HG02973 (cell line): ENCODE data around the gene CIBAR2.

Source experiments
- ATAC-seq: cut with Tn5 transposase; IDR thresholded peaks from one replicate; pipeline ENCODE4 v1.9.1; 2021; ENCODE audit warnings: moderate library complexity; ENCODE audit not compliant: unreplicated experiment

Gene CIBAR2

DNA sequence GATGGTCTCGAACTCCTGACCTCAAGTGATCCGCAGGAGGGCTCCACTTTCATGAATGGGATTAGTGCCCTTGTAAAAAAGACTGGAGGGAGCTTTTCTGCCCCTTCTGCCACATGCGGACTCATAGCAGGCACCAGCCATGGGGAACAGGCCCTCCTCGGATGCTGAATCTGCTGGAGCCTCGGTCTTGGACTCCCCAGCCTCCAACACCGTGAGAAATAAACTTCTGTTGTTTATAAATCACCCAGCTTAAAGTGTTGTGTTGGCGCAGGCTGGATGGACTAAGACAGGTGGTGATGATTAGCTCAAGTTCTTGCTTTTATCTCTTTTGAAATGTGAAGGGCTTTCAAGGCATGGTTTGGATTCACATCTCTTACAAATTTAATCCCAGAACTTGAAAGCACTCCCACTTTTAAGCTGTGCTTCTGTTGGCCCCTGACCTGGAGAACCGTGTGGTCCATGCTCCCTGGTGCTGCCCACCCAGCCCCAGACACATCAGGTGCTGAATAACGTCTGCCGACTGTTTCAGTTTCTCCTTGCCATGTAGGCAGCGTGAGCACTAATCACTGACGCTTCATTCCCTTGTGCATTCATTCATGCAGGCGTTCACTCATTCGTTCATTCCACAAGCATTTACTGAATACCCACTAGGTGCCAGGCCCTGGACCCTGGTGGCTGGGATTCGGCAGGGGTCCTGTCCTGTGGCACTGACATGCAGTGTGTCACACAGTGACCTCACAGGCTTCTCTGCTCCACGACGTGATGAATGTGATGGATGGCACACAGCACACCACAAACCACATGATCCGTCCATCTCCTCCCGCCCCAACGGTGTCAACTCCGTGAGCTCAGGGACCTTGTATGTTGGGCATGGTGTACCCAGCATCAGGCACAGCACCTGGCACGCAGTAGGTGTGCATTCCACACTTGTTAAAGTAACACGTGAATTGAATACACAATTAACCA lies 8.9 kb downstream of the CIBAR2 start:
- no peak for ATAC-seq

DNA sequence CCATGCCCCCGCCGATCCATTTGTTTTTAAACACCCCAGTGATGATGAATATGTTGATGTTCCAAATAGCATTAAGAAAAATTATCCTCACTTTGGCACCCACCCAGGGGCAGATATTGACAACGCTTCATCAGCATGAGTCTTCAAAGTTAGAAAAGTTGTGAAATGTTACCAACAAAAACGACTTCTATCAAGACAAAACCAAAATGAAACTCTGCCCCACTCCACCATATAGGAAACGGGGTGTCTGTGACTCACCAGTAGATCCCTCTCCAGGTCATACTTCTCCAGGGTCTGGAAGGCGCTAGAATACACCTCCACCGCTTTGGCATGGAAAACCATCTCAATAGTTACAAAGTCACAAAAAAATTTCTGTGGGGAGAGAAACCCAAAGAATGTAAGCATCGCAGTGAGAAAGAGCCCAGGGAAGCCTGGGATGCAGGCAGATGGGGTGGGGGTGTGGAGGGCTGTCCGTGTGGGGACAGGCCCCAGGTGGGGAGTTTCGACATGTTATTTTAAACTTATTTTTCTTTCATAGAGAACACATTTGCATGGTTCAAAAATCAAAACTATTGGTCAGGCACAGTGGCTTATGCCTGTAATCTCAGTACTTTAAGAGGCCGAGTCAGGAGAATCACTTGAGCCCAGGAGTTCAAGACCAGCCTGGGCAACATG lies 10.2 kb downstream of the CIBAR2 start:
- ATAC-seq: no peak

DNA sequence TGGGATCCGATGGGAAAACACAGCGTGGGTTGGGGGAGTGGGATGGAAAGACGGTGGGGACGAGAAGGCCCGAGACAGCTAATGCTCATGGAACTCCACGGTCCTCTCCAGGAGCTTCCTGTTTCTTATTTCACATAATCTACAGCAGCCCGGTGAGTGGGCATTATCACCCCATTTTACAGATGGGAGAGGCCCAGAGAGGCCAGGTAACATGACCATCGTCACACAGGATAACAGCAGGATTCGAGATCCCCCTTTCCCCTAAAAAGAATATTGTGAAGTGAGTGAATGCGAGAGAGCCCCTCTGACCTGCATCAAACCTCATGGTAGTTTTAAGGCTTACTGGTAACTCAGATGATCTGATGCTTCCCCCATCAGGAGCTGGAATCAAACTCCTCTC lies 12.0 kb downstream of the CIBAR2 start:
- ATAC-seq: no peak

DNA sequence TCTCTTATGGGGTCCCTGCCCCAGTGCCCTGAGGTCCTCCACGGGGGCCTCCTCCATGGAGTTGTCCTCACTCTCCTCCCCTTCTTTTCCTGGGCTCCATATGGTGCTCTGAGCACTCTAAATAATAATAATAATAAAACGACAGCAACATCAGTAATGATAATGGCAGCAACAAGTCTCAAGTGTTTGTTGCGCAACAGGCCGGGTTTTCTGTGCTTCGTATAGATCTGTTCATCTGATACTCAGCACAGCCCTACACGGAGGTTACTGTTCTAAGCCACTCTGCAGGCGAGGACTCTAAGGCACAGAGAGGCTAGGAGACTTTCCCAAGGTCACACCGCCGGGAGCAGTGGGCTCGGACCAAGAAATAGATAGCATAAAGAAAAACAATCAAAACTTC lies 13.7 kb downstream of the CIBAR2 start:
- no peak for ATAC-seq

DNA sequence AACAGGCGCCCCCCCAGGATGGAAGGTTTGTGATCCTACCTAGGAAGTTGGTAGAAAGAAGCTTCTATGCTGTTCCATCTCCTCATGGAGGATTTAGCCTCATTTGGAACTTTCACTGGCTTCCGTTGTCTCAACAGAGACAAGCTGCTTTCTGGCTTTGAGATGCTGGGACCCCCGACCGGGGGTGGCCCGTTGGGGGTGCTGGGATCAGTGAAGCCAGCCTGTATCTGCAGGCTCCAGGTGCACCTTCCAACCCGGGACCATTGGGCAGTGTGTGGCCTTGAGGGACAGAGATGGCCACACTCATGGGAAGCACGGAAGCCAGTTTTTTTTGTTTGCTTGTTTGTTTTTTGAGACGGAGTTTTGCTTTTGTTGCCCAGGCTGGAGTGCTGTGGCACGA lies 15.4 kb downstream of the CIBAR2 start:
- no peak for ATAC-seq

DNA sequence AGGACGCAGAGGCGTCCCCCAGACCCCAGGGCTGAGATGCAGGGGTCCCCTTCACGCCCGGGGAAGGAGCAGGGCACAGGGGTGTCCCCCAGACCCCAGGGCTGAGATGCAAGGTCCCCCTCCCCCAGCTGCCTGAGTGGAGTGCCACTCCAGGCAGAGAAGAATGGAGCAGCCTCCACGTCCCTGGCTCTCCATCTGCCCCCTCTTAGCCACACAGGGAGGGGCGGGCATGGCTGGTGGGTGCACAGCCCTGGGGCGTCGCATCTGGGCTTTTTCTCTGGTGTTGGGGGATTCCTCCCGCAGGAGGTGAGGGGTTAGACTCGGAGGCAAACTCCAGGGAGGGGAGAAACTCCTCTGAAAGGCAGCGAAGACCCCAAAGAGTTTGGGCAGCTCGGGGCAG lies 17.5 kb downstream of the CIBAR2 start:
- ATAC-seq: no peak

DNA sequence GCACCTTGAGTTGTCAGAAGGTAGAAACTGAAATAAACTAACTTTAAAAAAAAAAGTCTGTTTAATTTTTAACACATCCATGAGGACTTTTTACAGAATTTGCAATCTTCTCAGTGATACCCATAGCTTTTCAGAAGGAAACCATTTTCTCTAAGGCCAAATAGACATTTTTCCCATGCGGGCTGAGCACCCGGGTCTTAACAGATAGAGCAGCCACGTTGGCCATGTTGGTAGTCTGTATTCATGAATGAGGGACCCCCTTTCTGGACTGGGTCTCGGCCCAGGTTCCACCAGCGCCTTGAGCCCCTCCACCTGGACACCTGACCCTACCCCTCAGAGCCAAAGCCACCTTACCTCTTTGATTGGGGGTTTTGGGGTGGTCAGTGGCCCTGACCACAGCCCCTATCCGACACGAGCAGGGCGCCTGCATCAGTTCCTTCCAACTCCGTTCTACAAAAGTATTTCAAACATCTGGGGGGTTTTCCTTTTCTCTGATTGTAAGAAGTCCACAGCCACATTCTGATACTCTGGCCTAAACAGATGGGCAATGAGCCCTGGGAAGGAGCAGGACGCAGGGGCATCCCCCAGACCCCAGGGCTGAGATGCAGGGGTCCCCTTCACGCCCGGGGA lies 18.0 kb downstream of the CIBAR2 start:
- no peak for ATAC-seq

DNA sequence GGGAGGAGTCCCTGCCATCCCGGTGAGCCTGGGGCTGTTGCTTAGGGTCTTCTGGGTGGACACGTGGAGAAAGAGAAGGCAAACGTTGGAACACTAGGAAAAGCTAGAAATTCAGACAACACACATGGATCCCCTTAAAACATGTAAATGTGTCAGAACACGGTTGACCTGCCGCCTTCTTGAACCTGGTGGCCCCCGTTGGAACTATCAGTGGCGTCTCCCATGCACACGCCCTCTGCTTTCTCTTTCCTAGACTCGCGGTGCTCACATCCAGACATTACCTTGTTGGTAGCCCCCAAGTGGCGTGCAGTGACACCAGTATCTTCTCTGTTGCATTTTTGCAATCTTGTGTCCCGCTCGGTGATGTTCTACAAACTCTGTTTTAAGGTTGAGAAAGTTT lies 18.6 kb downstream of the CIBAR2 start:
- no peak for ATAC-seq

DNA sequence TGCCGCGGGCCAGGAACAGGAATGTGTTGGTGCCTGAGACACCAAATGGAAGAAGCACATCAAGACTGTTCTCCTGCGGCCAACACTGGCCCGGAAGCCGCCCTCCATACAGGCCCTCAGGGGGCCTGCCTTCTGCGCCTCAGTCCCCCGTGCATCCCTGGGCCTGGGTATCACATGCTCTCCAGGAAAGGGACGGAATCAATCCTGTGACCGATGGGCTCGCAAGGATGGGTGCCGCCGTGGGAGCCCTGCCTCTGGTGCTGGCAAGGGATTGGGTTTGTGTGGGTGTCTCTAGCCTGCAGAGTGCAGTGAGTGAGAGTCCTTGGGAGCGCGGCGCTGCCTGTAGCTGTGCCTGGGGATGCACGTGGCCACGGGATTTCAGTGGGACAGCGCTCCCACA lies 19.4 kb downstream of the CIBAR2 start:
- no peak for ATAC-seq

DNA sequence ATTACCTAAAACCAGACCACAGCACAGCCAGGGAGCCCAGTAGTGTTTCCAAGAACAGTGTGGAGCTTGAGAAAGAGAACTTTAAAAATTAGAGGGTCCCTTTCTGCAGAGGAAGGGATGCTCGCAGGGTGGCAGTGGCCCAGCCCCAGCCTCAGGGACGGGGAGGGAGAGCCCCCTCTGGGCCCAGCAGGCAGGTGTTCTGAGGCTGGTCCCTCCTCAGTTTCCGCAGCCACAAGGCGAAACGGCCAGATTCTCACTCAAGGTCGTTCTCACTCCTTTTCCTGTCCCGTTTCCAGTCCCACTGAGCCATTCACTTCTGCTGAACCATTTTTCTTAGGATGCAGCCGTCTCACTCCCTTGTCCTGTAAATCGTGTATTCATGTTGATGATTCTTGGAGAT lies 20.0 kb downstream of the CIBAR2 start:
- ATAC-seq: no peak

DNA sequence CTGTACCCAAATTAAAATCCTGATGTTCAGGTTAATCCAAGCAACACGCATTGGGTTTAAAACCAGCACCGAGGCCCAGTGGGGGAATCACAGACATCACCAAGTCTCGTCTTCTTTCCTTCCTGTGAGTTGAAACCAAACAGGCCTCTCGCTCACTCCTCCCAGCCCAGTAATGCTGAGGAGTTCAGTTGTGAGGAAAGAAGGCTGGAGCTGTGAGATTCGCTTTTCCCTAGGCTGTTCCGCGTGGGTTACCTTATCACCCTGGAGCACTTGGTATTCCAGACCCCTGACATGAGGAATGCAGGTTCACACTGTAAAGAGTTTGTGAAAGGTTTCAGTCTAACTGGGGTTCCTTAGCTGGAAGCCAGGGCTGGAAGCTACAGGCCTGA lies 20.8 kb downstream of the CIBAR2 start:
- no peak for ATAC-seq

DNA sequence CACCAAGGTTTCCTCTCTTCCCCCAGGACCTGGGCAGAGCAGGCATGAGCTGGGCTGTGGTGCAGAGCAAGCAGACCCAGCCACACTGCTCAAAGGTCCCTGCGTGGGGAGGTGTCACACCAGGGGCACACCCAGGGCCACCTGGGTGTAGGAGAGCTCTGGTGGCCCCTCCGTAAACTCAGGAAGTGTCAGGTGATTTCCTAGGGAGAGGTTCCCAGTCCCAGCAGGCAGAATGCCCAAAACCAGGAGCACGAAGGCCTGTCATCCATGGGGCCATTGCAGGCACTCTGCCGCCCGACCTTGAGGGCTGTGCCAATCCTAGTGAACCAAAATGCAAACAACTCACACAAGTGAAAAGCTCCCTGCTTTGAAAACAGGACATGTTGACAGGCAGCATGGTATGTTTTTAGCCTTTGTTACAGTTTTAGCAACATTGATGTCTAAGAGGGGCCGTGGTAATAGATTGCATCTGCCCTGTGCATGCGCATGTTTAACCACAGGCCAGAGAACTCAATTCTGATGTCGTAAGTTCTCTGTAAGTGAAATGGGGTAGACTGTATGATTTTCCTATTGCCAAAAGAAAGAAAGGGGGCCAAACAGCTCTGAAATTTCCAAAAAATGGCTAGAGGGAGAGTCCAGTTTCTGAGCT lies 21.3 kb downstream of the CIBAR2 start:
- no peak for ATAC-seq

DNA sequence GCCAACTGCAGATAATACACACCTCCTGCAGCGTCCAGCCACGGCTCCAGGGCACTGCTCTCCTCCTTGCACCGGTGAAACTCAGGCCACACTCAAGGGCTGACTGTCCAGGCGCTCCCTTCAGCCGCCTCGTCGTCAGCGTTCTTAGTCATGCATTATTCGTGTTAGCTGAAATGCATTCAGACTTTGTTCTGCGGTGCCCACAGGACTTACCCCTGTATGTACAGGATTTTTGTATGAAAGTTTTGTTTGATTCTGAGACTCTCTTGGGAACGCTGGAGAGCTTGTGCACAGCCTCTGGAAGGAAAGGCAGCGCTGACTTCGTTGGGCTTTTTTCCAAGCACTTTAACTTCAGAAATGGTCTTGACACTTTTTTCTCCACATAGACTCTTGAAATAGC lies 22.1 kb downstream of the CIBAR2 start:
- ATAC-seq: no peak

DNA sequence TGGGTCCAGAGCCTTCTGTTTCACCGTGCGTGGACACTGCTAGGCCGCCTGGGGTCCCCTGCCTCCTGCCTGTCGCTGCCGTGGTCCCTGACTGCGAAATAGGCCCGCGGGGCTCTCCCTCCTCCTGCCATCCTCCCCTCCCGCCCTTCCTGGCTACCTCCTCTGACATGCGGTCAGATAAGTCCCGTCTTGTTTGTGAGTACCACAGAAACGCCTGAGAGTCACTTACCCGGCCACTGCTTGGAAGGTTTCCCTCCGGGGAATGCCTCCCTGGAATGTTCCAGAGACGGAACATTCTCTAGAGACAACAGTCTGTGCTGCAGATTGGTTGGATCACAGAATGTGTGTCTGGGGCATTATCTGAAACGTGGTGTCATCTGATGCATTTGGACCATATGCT lies 22.7 kb downstream of the CIBAR2 start:
- no peak for ATAC-seq

DNA sequence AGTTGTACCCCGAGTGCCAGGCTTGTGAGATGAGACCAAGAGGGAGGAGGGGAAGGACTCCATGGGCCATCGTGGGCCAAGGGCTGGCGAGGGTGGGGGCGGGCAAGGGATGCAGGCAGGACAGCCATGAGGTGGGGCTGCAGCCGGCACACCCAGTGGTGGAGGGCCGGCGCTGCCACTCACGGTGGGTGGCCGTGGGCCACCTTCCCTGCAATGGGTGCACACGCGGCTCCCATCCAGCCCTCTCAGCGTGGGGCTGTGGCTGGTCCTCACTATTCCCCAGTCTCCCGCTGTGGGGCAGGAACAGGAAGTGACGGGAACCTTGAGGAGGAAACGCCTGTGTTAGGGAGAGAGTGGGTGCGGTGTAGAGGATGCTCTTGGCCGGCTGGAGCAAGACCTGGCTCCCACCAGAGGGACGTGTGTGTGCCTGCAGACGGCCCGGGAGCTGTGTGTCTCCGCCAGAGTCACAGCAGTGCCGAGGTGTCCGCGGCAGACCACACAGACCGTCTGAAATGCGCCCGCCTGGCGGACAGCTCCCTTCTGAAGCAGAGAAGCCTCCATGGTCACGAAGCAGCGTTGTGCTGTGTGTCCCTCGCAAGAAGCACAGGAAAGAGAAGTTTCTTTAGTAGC lies 23.6 kb downstream of the CIBAR2 start:
- no peak for ATAC-seq

DNA sequence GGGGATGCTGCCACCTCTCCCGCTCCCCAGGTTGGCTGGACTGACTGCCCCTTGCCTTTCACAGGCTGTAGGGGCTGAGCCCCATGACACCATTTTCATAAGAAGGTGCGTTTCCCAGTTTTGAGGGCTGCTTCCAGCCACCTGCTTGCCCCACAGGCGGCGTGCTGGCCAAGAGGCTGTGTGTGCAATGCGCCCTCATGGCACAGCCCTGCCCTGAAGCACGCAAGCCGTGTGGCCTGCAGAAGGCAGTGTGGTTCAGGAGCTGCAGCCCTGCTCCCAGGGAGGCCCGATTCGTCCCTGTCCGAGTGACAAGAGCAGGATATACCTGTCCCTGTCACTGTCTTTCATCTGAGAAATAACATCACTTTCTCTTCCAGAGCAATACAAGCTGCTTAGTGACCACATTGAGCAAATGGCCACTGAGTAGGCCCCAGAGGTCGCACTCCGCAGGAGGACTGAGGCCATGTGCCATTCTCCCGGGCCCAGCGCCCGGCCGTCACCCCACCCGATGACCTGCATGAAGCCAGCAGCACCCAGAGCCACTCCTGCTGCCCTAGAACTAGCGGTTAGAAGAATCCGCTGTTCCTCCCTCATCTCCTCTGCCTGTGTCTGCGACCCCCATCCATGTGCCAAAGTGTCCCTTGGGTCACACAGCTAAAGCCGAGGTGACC lies 24.2 kb downstream of the CIBAR2 start:
- ATAC-seq: no peak

DNA sequence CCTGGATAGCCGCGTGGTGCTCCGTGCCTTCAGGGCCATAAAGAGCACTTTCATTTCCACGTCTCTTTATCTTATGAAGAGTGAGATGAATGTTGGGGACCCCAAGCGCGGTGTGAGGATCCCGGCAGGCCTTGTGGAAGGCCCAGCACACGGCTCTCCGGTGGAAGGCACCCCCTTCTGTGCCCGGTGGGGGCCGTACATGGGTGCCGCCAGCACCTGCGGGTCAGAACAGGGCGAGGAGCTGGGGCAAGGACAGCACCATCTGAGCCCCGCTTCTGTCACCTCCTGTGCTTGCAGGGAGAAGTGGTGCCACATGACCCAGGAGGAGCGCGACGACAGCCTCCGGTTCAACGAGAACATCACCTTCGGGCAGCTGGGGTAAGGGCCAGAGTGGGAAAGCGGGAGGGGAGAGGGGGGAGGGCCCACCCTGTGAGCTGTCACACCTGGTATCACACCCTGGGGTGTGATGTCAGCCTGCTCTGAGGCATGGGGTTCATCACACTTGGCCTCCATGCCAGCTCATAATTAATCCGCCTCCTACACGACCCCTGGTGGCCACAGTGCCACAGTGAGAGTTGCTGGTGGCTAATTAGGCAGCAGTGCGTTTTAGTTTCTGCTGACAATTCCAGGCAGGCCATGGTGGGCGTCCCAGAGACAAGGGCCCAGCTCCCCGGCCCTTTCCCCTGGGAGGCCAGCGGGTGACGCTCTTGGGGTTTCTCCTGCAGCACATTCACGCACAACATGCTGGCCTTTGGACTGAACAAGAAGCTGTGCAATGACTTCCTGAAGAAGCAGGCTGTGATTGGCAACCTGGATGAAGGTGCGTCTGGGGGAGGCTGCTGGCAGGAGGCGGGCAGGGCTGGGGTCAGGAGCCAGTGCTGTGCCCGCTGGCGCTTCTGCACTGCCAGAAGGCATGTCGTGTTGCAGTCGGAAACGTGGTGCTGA lies 25.7 kb downstream of the CIBAR2 start:
- ATAC-seq: no peak

DNA sequence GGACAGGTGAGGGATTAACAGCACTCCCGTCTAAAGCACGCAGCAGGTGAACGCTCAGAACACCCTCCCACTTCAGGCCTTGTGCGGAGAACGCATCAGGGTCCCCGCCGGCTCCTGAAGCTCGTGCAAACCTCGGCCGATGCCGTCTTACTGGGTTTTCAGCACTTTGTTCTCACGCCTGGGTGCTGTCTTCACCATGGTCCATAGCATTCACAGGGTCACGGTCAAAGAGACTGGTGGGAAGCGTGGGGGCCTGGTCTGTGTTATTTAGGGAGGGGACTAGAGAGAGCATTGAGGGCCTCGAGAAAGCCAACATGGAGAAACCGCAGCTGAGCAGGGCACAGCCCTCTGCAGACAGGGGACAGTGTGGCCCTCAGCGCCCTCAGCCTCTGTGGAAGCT lies 26.6 kb downstream of the CIBAR2 start:
- no peak for ATAC-seq

DNA sequence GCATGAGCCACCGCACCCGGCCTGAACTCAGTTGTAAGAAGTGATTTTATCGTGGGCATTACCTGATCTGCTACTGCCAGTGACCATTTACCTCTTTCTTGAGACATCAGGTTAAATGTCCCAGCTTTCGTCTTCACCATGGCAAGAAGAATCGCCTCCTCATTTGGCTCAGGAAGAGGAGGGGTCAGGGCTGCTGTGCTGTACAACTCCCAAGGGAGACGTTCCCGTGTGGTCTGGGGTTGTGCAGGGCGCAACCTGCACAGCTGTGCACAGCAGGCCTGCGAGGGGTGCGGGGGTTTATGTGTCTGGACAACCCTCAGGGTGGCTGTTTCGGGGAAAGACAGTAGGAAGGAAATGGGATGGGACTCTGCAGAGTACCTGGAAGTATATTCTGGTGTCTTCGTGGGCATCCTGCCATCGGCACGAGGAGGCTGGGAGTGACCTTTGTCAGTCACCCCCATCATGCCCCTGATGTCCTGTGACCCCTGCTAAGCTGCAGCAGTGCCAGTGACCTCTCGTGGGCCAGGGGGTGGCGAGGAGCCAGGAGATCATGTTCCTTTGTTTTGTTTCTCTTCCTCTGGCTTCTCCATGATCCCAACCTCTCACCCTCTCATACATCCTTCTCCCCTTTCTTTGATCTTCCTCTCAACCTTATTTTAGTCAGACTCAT lies 27.3 kb downstream of the CIBAR2 start:
- no peak for ATAC-seq
